Stimulated activated CD8-positive, alpha-beta memory T cell treated with anti-CD3 and anti-CD28 coated beads, Interleukin-15, amount 100 ng/mL, for 4 hours (primary cell): Measurements from ENCODE around the gene DNAJC11.

ENCODE experiments used
- DNase-seq, 2 donors: peaks; one replicate each; pipeline ENCODE4 v3.0.0-alpha.2; 2020; ENCODE audit warnings: low read depth in 2 of 2

Gene DNAJC11

GRCh38 chr1:6585841-6586240 is 115.8 kb downstream of the DNAJC11 start:
- no peak for DNase-seq

- DNase-seq: no peak
Observed at GRCh38 chr1:6585081-6585722, 116.4 kb downstream of the DNAJC11 start.
